ENCODE results near the gene PRR29.

Gene PRR29

DNA sequence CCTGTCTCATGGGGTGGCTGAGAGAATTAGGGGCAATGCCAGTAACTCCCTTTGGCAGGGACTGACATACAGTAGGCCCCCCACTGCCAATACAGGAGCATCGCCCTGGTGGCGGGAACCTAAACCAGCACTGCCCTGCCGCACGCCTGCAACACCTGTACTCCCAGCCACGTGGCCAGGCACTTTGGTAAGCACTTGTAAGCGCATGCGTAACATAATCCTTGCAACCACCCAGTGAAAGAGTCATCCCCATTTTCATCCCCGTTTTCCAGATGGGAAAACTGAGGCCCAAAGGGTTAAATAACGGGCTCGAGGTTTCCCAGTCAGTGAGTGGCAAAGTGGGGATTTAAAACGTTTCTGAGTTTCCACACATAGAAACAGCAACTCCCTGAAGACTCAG, 42.9 kb upstream of the PRR29 start:
- TF ChIP-seq SIN3A (IDR thresholded peaks at IDR 0.05; ENCODE audit: borderline replicate concordance, insufficient read depth, low read length) (no peak), FOXP2 (optimal IDR thresholded peaks at IDR 0.05; ENCODE audit: borderline replicate concordance, extremely low read depth, extremely low read length, insufficient read depth) (no peak), REST (IDR thresholded peaks at IDR 0.05; ENCODE audit: insufficient read depth in 1 of 2, low read depth in 2 of 2, low read length in 2 of 2) (no peak), TAF1 (IDR thresholded peaks at IDR 0.05; ENCODE audit: borderline replicate concordance, insufficient read depth, low read length) (no peak), POLR2AphosphoS5 (IDR thresholded peaks at IDR 0.05; ENCODE audit: low read depth, low read length) (no peak)

DNA sequence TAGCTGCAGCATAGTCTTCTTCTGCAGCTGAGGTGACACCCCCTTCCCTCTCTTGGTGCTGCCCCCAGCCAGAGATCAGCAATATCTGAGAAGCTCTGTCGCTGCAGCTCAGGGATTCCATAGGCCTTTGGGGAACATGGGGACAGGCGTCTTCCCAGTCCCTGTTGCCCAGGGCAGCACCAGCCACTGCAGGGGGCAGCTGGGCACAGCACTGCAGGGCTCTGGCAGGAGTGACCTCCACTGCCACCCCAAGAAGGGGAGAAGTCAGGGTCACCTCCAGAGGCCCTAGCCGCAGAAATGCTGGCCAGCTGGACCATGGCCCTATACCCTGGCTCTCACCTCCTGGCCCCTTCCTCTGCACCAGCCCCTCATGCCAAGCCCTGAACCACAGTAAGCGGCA, 42.4 kb upstream of the PRR29 start:
- TF ChIP-seq FOXP2 (optimal IDR thresholded peaks at IDR 0.05; ENCODE audit: borderline replicate concordance, extremely low read depth, extremely low read length, insufficient read depth), result no peak

DNA sequence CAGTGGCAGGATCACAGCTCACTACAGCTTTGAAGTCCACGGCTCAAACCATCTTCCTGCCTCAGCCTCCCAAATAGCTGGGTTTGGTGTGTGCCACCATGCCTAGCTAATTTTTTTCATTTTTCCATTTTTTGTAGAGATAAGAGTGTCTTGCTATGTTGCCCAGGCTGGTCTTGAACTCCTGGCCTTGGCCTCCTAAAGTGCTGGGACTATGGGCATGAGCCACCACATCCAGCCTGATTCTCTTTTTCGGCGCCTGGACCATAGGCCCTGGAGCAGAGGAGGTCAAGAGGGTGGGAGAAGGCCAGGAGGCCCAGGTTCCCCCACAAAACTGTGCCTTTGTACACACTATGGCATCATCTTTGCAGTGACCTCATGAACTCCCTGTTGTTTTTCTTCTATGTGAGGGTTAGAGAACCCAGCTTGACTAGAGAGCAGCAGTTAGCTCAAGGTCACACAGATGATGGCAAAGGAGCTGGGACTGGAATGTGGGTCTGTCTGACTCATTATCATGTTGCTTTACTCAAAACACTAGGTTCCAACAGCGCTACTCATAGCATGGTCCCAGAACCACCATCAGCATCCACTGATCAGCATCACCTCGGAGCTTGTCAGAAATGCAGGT, 41.7 kb upstream of the PRR29 start:
- TF ChIP-seq TAF1 (IDR thresholded peaks at IDR 0.05; ENCODE audit: borderline replicate concordance, insufficient read depth, low read length) (no peak), REST (IDR thresholded peaks at IDR 0.05; ENCODE audit: insufficient read depth in 1 of 2, low read depth in 2 of 2, low read length in 2 of 2) (no peak), SIN3A (IDR thresholded peaks at IDR 0.05; ENCODE audit: borderline replicate concordance, insufficient read depth, low read length) (no peak), POLR2AphosphoS5 (IDR thresholded peaks at IDR 0.05; ENCODE audit: low read depth, low read length) (no peak), FOXP2 (optimal IDR thresholded peaks at IDR 0.05; ENCODE audit: borderline replicate concordance, extremely low read depth, extremely low read length, insufficient read depth) (no peak)

DNA sequence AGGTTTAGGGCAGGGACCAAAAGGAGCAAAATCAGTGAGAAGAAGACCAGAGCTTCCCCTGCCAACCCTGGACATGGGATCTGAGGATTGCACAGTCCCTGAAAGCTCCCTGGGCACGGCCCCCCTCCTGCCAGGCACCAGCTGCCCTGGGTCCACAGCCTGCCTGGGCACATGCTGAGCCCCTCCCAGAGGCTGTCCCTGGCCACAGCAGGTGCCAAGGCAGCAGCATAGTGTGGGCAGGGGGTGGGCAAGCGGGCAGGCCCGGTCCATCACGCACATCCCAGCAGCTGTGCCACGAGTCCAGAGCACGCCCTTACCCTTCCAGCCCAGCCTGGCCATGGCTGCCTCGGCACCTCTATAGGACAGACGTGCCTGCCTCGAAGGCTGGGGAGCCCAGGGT, 38.1 kb upstream of the PRR29 start:
- TF ChIP-seq REST (IDR thresholded peaks at IDR 0.05; ENCODE audit: insufficient read depth in 1 of 2, low read depth in 2 of 2, low read length in 2 of 2) (no peak), SIN3A (IDR thresholded peaks at IDR 0.05; ENCODE audit: borderline replicate concordance, insufficient read depth, low read length) (no peak), FOXP2 (optimal IDR thresholded peaks at IDR 0.05; ENCODE audit: borderline replicate concordance, extremely low read depth, extremely low read length, insufficient read depth) (no peak), POLR2AphosphoS5 (IDR thresholded peaks at IDR 0.05; ENCODE audit: low read depth, low read length) (no peak), TAF1 (IDR thresholded peaks at IDR 0.05; ENCODE audit: borderline replicate concordance, insufficient read depth, low read length) (no peak)

GRCh38 chr17:63960430-63960829, 37.7 kb upstream of the PRR29 start:
- no peak for TF ChIP-seq FOXP2 (optimal IDR thresholded peaks at IDR 0.05; ENCODE audit: borderline replicate concordance, extremely low read depth, extremely low read length, insufficient read depth)

DNA sequence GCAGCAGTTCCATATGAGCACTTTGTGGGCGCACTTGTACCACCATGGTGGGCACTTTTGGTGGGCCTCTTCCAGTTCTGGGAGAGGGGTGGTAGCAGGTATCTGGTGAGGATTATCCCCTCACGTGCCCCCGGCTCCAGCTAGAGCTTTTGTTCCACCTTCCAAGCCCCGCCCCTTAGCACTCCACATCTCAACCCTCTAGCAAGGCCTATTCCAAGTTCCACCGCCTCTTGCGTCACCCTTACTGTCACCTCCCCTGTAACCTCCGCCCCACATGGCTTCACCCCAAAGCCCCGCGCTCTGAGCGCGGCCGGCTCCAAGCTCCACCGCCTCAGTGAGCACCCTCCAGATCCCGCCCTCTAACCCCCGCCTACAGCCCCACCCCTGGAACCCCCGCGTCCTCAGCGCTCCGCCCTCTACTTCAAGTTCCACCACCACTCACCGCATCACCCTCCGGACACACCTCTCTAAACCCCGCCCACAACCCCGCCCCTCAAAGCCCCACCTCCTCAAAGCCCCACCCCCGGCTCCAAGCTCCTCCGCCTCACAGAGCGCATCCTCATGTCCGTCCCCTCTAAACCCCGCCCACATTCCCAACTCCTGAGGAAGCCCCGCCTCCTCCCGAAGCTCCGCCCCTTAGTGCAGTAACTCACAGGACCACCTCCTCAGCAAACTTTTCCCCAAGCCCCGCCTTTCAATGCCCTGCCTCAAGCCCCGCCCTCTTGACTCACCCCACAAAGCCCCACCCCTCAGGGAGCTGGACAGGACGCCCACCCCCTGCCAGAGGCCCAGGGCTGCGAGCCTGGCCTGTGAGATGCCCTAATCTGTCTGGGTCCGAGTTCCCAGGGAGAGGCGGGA, 36.6 kb upstream of the PRR29 start:
- TF ChIP-seq POLR2AphosphoS5 (IDR thresholded peaks at IDR 0.05; ENCODE audit: low read depth, low read length) (no peak), TAF1 (IDR thresholded peaks at IDR 0.05; ENCODE audit: borderline replicate concordance, insufficient read depth, low read length) (no peak), SIN3A (IDR thresholded peaks at IDR 0.05; ENCODE audit: borderline replicate concordance, insufficient read depth, low read length) (no peak)

Measured in PFSK-1 (cell line).